Osteocyte (in vitro differentiated cells): ENCODE results near the gene IL31RA. TPM values are rescaled to one million over a fixed set of nuclear protein-coding genes. Genes with fewer than 3 reads are reported as not detected.

ENCODE experiments used
- DNase-seq: peaks from one replicate; pipeline ENCODE4 v3.0.0; 2021; ENCODE audit warnings: mixed read lengths; ENCODE audit not compliant: unreplicated experiment; ENCODE audit errors: extremely low spot score
- H3K27ac Mint-ChIP-seq: one replicate; pipeline ENCODE4 v1.8.0; 2021; ENCODE audit warnings: mild to moderate bottlenecking, mixed read lengths; ENCODE audit not compliant: unreplicated experiment
- H3K27me3 Mint-ChIP-seq: one replicate; pipeline ENCODE4 v1.8.0; 2021; ENCODE audit warnings: mixed read lengths; ENCODE audit not compliant: unreplicated experiment
- H3K36me3 Mint-ChIP-seq: one replicate; pipeline ENCODE4 v1.8.0; 2021; ENCODE audit warnings: mixed read lengths; ENCODE audit not compliant: unreplicated experiment
- H3K4me1 Mint-ChIP-seq: one replicate; pipeline ENCODE4 v1.8.0; 2021; ENCODE audit warnings: mixed read lengths; ENCODE audit not compliant: unreplicated experiment
- H3K4me3 Mint-ChIP-seq: one replicate; pipeline ENCODE4 v1.8.0; 2021; ENCODE audit warnings: mild to moderate bottlenecking, moderate library complexity, mixed read lengths; ENCODE audit not compliant: unreplicated experiment
- H3K9me3 Mint-ChIP-seq: one replicate; pipeline ENCODE4 v1.8.0; 2021; ENCODE audit warnings: mixed read lengths; ENCODE audit not compliant: unreplicated experiment
- CTCF ChIP-seq: fragments of 200-600 bp; sonication (generic); IDR thresholded peaks from 2 replicates; pipeline ENCODE4 v1.5.0; 2021; ENCODE audit warnings: antibody characterized with exemption, mild to moderate bottlenecking, moderate library complexity
- total RNA-seq: library from RNA; stranded (reverse); gene quantifications from 2 replicates; pipeline ENCODE4 v1.2.1, GENCODE V29; 2021

IL31RA gene
- total RNA-seq, 1 donor from 2014 or later = not detected

- Mint-ChIP-seq H3K36me3 (no peaks in the 10 kb centered on the region), H3K27ac (no peak overlapping the region), H3K4me1 (peaks cover 25% of the 10 kb centered on the region), H3K27me3 (no peaks in the 10 kb centered on the region), H3K4me3 (no peak overlapping the region), H3K9me3 (no peaks in the 10 kb centered on the region)
- DNase-seq = no peak
- no peak for TF ChIP-seq CTCF
Measured at GRCh38 chr5:55853041-55853670, 2.0 kb downstream of the IL31RA start.

GRCh38 chr5:55853818-55854217 lies 2.7 kb downstream of the IL31RA start:
- Mint-ChIP-seq H3K9me3 (no peaks in the 10 kb centered on the region), H3K4me3 (no peak overlapping the region), H3K4me1 (peaks cover 25% of the 10 kb centered on the region), H3K27ac (no peak overlapping the region), H3K27me3 (no peaks in the 10 kb centered on the region), H3K36me3 (no peaks in the 10 kb centered on the region)
- TF ChIP-seq CTCF = no peak
- no peak for DNase-seq

- Mint-ChIP-seq H3K27ac (no peak overlapping the region), H3K4me3 (no peak overlapping the region), H3K9me3 (no peaks in the 10 kb centered on the region), H3K27me3 (no peaks in the 10 kb centered on the region), H3K4me1 (peaks cover 16% of the 10 kb centered on the region), H3K36me3 (no peaks in the 10 kb centered on the region)
- no peak for DNase-seq
- no peak for TF ChIP-seq CTCF
Measured at GRCh38 chr5:55855509-55855908, 4.4 kb downstream of the IL31RA start.

GRCh38 chr5:55856516-55857246 lies 5.5 kb downstream of the IL31RA start:
- H3K4me1 Mint-ChIP-seq = peaks cover 8% of the 10 kb centered on the region
- no peak for DNase-seq
- no peak overlapping the region for H3K27ac Mint-ChIP-seq
- H3K36me3 Mint-ChIP-seq = no peaks in the 10 kb centered on the region
- TF ChIP-seq CTCF = no peak
- H3K27me3 Mint-ChIP-seq = no peaks in the 10 kb centered on the region
- no peaks in the 10 kb centered on the region for H3K9me3 Mint-ChIP-seq
- H3K4me3 Mint-ChIP-seq = no peak overlapping the region

- no peaks in the 10 kb centered on the region for H3K27me3 Mint-ChIP-seq
- no peak for TF ChIP-seq CTCF
- H3K27ac Mint-ChIP-seq = no peak overlapping the region
- H3K9me3 Mint-ChIP-seq = no peaks in the 10 kb centered on the region
- no peak overlapping the region for H3K4me3 Mint-ChIP-seq
- H3K36me3 Mint-ChIP-seq = no peaks in the 10 kb centered on the region
- DNase-seq = no peak
- peaks cover 6% of the 10 kb centered on the region for H3K4me1 Mint-ChIP-seq
Measured at GRCh38 chr5:55857247-55857640, 6.1 kb downstream of the IL31RA start.
